Bronchial epithelial cell (primary cell): Measurements from ENCODE around the gene TSPEAR. TPM values are rescaled to one million over a fixed set of nuclear protein-coding genes. Genes with fewer than 3 reads are reported as not detected.

Experiments used
- DNase-seq: peaks from one replicate; pipeline ENCODE4 v3.0.0-alpha.2; 2010; ENCODE audit warnings: low read depth
- FAIRE-seq: peaks from 2 replicates; lab custom pipeline; 2011; peaks lifted over from hg19 to GRCh38; lab: Jason Lieb, UNC
- H3K27me3 ChIP-seq: 2 replicates; pipeline ENCODE4 v1.5.1; 2011; ENCODE audit warnings: low read length; ENCODE audit not compliant: control insufficient read depth, insufficient read depth
- H3K36me3 ChIP-seq: 2 replicates; pipeline ENCODE4 v1.5.1; 2011; ENCODE audit warnings: low read length; ENCODE audit not compliant: control insufficient read depth, insufficient read depth
- H3K4me3 ChIP-seq: 2 replicates; pipeline ENCODE4 v1.5.1; 2011; ENCODE audit warnings: mild to moderate bottlenecking, low read depth, low read length, control low read depth
- CTCF ChIP-seq: IDR thresholded peaks from 2 replicates; pipeline ENCODE4 v1.5.1; 2011; ENCODE audit warnings: mild to moderate bottlenecking, moderate library complexity, low read length, control low read depth, inconsistent platforms; ENCODE audit not compliant: insufficient read depth, severe bottlenecking
- total RNA-seq: library from RNA; depleted of rRNA; stranded (reverse); fragments of >200 nt; gene quantifications from 2 replicates; pipeline ENCODE4 v1.2.1, GENCODE V29; 2014

Gene TSPEAR
- total RNA-seq, 1 donor from 2014 or later: not detected

GRCh38 chr21:44718571-44718970, 7.2 kb upstream of the TSPEAR start:
- no peak for TF ChIP-seq CTCF
- DNase-seq: no peak
- Histone ChIP-seq H3K27me3 (peaks cover 4% of the 10 kb centered on the region), H3K36me3 (no peaks in the 10 kb centered on the region), H3K4me3 (no peak overlapping the region)
- FAIRE-seq: no peak

- no peak for FAIRE-seq
- TF ChIP-seq CTCF: no peak
- H3K27me3 ChIP-seq: peaks cover 4% of the 10 kb centered on the region
Observed at GRCh38 chr21:44718093-44718492, 6.7 kb upstream of the TSPEAR start.

GRCh38 chr21:44716984-44717383, 5.6 kb upstream of the TSPEAR start:
- H3K27me3 ChIP-seq: peaks cover 10% of the 10 kb centered on the region
- no peaks in the 10 kb centered on the region for H3K36me3 ChIP-seq
- FAIRE-seq (no peak), DNase-seq (no peak)
- H3K4me3 ChIP-seq: no peak overlapping the region
- TF ChIP-seq CTCF: no peak

More at GRCh38 chr21:44718093-44718492, 6.7 kb upstream of the TSPEAR start:
- DNase-seq: no peak
- Histone ChIP-seq H3K36me3 (no peaks in the 10 kb centered on the region), H3K4me3 (no peak overlapping the region)

- DNase-seq (no peak), FAIRE-seq (no peak)
- no peaks in the 10 kb centered on the region for H3K36me3 ChIP-seq
- no peak overlapping the region for H3K4me3 ChIP-seq
- H3K27me3 ChIP-seq: peaks cover 21% of the 10 kb centered on the region
- no peak for TF ChIP-seq CTCF
Observed at GRCh38 chr21:44714905-44715304, 3.5 kb upstream of the TSPEAR start.

- no peak for FAIRE-seq
- peaks cover 26% of the 10 kb centered on the region for H3K27me3 ChIP-seq
- TF ChIP-seq CTCF: no peak
- no peak overlapping the region for H3K4me3 ChIP-seq
- DNase-seq: no peak
- H3K36me3 ChIP-seq: no peaks in the 10 kb centered on the region
Observed at GRCh38 chr21:44713846-44714245, 2.5 kb upstream of the TSPEAR start.

- DNase-seq: no peak
- H3K27me3 ChIP-seq: peaks cover 30% of the 10 kb centered on the region
- no peaks in the 10 kb centered on the region for H3K36me3 ChIP-seq
- H3K4me3 ChIP-seq: no peak overlapping the region
- TF ChIP-seq CTCF: no peak
- FAIRE-seq: no peak
Observed at GRCh38 chr21:44713130-44713529, 1.8 kb upstream of the TSPEAR start.
